ENCODE results near the gene CYP2R1.
"Not testable (repeated sequence)": the region's sequence is repeated elsewhere in the genome, so short reads cannot be mapped to it uniquely, and the experiment has no call there.

The CYP2R1 gene

DNA sequence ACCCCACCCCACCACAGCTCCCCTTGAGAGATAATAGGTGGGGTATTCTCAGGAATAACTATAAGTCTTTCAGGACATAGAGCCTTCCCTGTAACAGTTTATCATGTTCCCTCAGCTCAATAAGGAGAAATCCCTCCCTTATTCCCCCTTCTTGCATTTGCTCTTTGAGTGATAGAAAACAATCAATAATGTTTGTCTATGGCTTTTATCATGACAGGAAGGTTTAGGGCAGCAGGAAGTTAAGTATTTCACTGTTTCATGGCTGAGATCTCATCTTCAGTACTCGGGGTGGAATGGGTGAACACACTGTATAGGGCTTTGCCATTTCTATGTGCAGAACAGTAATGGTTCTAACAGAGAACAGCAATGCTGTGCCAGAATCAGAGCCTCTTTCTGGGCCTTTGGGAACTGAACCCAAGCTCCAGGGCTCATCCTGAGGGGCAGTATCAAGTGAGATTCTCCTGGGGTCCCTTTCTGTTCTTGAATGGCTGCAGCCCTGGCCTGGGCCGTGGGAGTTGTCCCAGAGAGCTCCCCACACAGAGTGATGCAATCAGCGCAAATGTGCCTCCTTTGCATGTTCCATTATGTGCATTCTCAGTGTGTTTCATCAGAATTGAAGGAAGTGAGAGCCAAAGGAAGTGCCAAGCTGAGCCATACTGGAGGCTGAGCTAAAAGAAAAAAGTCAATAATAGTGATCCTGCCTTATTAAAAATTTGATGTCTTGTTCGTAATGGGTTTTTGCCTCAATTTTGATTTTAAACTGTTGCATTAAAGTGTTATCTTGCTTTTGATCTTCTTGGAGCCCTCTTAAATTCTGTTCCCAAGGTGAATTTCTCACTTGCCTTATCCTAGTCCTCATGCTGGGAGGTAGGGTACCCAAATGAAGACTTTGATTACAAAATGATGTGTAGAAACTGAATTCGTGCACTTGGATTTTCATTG is 2.9 kb upstream of the CYP2R1 start:
- DNase-seq (ENCODE audit: extremely low spot score) = no peak
- TF ChIP-seq, protein P1, sequence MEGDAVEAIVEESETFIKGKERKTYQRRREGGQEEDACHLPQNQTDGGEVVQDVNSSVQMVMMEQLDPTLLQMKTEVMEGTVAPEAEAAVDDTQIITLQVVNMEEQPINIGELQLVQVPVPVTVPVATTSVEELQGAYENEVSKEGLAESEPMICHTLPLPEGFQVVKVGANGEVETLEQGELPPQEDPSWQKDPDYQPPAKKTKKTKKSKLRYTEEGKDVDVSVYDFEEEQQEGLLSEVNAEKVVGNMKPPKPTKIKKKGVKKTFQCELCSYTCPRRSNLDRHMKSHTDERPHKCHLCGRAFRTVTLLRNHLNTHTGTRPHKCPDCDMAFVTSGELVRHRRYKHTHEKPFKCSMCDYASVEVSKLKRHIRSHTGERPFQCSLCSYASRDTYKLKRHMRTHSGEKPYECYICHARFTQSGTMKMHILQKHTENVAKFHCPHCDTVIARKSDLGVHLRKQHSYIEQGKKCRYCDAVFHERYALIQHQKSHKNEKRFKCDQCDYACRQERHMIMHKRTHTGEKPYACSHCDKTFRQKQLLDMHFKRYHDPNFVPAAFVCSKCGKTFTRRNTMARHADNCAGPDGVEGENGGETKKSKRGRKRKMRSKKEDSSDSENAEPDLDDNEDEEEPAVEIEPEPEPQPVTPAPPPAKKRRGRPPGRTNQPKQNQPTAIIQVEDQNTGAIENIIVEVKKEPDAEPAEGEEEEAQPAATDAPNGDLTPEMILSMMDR (IDR thresholded peaks at IDR 0.05; ENCODE audit: control extremely low read depth, extremely low read depth, low read depth, missing control alignments) = no peak
- ChIA-PET CTCF (interaction anchor here (1.5 to 9.2 kb wide), 2 partner anchors 11 to 105 kb away, joined by 3 to 148 read pairs; no protein-coding TSS in a partner anchor), POLR2A (no interaction called here)

DNA sequence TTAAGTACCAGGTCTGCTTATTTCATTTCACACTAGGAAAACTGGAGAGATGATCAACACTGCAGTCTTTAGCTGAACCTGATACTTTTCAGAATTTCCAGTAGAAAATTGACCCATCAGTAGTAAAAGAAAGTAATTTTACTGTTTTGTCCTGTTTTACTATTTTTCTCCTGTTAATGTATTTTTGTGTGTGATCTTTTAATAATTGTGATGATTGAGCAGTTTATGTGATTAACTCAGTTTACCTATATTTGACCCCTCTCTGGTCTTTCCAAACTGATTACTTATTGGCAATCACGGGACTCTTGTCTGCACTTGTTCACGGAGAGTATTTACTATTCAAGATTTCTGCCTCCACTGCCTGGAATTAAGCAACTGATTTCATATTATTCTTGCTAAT is 546 bp upstream of the CYP2R1 start:
- POLR2A ChIA-PET = interaction anchor here (0.7 to 2.9 kb wide), 3 partner anchors 10 to 248 kb away, joined by 3 to 13 read pairs (median 3); no protein-coding TSS in a partner anchor
- no peak for DNase-seq (ENCODE audit: extremely low spot score)
- TF ChIP-seq, protein P1 (IDR thresholded peaks at IDR 0.05; ENCODE audit: control extremely low read depth, extremely low read depth, low read depth, missing control alignments) = no peak
- CTCF ChIA-PET = interaction anchor here (1.2 to 9.2 kb wide), 5 partner anchors 10 to 373 kb away, joined by 4 to 148 read pairs (median 6); partner anchors contain the start of gene PSMA1

DNA sequence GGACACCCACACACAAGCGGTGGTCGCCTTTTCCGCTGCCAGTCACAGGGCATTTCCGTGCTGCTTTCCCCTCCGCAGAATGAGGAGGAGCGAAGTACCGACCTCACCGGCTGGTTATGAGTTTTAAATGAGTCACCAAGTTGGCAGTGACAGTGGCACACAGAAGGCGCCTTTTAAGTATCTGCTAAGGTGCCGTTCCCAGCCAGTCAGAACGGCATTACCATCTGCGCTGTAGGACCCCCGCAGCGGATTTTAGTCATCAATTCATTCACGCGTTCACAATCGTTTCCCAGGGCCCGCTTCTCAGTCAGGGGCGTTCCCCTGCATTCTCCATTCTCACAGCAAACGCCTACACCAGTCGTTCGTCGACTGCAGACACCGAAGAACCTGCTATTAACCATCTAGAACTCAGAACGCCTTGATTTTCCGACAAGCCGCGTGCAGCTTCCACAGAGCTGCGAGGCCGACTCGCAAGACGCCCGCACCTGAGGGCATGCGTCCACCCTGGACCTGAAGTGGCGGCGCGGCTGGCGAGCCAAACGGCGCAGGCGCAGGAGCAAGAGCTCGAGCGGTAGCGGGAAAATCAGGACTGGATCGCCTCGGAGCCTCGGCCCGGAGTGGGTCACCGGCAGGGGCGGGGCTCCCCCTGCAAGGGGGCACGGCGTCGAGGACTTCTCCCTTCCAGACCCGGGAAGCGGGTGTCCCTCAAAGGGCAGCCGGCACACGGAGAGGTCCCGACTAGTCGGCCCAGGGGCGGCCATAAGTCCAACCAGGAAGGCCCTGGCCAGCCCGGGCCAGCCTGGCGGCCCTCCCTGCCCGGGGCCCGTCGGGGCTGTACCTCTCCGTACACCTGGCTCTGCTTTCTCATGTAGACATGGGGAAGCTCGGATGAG is 642 bp downstream of the CYP2R1 start:
- peak; percentile 82 for DNase-seq (ENCODE audit: extremely low spot score)
- ChIA-PET CTCF (interaction anchor here (0.7 to 9.2 kb wide), 12 partner anchors 11 to 372 kb away, joined by 3 to 148 read pairs (median 4); partner anchors contain the start of gene PSMA1), POLR2A (interaction anchor here (0.9 to 2.9 kb wide), 3 partner anchors 16 to 247 kb away, joined by 3 to 13 read pairs (median 5); no protein-coding TSS in a partner anchor)
- TF ChIP-seq, protein P1 (IDR thresholded peaks at IDR 0.05; ENCODE audit: control extremely low read depth, extremely low read depth, low read depth, missing control alignments) = no peak

DNA sequence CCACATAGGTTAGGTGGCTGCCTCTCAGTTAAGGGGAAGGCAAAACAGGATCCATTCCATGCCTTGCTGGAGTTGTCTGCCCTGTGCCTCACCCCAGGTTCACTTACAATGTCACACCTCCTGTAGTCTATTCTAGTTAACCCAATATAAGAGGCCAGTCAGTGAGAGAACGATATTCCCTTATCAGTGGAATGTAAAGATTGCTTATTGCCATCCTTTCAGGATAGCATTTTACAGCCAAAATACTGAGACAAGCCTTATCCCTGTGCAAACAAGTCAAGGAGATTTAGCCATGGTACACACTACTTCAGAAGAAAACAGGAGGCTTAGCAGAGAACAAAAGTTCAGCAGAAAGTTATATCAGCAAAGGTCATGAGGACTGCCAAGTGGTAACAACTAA is 5.5 kb downstream of the CYP2R1 start:
- TF ChIP-seq, protein P1 (IDR thresholded peaks at IDR 0.05; ENCODE audit: control extremely low read depth, extremely low read depth, low read depth, missing control alignments) = no peak
- ChIA-PET POLR2A (no interaction called here), CTCF (interaction anchor here (0.9 to 1.3 kb wide), 4 partner anchors 15 to 22 kb away, joined by 3 to 7 read pairs (median 3); no protein-coding TSS in a partner anchor)
- DNase-seq (ENCODE audit: extremely low spot score) = no peak

DNA sequence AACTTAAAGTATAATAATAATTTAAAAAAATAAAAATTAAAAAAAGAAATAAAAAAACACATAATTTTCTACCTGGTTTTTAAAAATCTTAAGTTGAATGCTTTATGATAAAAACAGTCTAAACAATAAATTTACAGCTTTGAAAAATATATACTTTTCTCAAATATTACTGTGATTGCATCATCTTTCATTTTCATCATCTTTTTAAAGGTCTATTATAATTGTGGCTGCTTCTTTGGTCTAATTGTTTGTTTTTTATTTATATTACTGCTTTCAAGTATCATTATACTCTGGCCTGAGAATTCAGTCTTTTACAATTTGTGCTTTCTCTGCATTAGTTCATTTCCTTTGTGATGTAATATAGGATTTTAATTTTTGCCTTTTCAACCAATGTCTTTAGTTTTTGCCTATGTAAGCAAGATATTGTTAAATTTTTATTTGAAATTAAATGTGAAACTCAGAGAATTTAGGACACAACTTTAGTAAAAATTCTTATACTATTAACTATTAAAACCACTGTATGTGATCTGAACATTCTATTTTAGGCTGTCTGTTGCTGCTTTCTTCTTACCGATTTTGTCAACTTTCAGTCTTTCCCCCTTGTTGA is 7.3 kb downstream of the CYP2R1 start:
- ChIA-PET POLR2A (no interaction called here), CTCF (no interaction called here)
- TF ChIP-seq, protein P1 (IDR thresholded peaks at IDR 0.05; ENCODE audit: control extremely low read depth, extremely low read depth, low read depth, missing control alignments) = no peak
- DNase-seq (ENCODE audit: extremely low spot score) = no peak

DNA sequence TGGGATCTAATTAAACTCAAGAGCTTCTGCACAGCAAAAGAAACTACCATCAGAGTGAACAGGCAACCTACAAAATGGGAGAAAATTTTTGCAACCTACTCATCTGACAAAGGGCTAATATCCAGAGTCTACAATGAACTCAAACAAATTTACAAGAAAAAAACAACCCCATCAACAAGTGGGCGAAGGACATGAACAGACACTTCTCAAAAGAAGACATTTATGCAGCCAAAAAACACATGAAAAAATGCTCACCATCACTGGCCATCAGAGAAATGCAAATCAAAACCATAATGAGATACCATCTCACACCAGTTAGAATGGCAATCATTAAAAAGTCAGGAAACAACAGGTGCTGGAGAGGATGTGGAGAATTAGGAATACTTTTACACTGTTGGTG is 8.3 kb downstream of the CYP2R1 start:
- DNase-seq (ENCODE audit: extremely low spot score); POLR2A ChIA-PET; CTCF ChIA-PET: not testable (repeated sequence)
